HCT116 (cell line): ENCODE data around the gene UBQLN1. TPM values are rescaled to one million over a fixed set of nuclear protein-coding genes. Genes with fewer than 3 reads are reported as not detected.

Experiments used
- ATAC-seq: fragments of 200-7000 bp; cut with Tn5 transposase; 2 replicates; pipeline ENCODE4 v1.9.1; 2020; ENCODE audit warnings: mild to moderate bottlenecking, moderate library complexity
- BruUV-seq: library from RNA; stranded (reverse); fragments of 400-500 nt; replicated peaks from 2 replicates; lab custom pipeline; 2021; lab: Mats Ljungman, UMichigan
- CTCF ChIA-PET: fragments of 300-600 bp; sonication (Branson Sonifier 250); formaldehyde crosslinking; loops from one replicate; lab custom pipeline; 2021; ENCODE audit warnings: antibody characterized with exemption; lab: Charles Lee
- POLR2A ChIA-PET: fragments of 300-600, 350-600 bp; sonication (Branson Sonifier 250); formaldehyde crosslinking; loops from one replicate; lab custom pipeline; 2021; ENCODE audit warnings: antibody characterized with exemption; lab: Charles Lee
- RAD21 ChIA-PET, 2 experiments: fragments of 300-600 bp; sonication (Branson Sonifier 250); formaldehyde crosslinking; loops; one replicate each; lab custom pipeline; 2023; ENCODE audit warnings: low total read pairs in 2 of 2; ENCODE audit not compliant: uncharacterized antibody in 2 of 2, unreplicated experiment in 2 of 2, low non-redundant PET in 1 of 2; lab: Charles Lee
- DNase-seq: peaks from one replicate; pipeline ENCODE4 v3.0.0-alpha.2; 2010; ENCODE audit warnings: low read depth, low spot score
- H2AFZ ChIP-seq: fragments of 200-600 bp; shearing (Covaris generic), sonication (generic); 2 replicates; pipeline ENCODE4 v1.6.1; 2017; ENCODE audit warnings: low read depth, mixed run types, mixed read lengths, antibody characterized with exemption, low read length; ENCODE audit not compliant: poor library complexity, severe bottlenecking
- H3K27ac ChIP-seq: 2 replicates; pipeline ENCODE4 v1.5.1; 2012; ENCODE audit warnings: low read depth, low read length
- H3K27me3 ChIP-seq: fragments of 200-600 bp; sonication (generic); 2 replicates; pipeline ENCODE4 v1.6.1; 2016; ENCODE audit warnings: mixed run types, low read length, mixed read lengths; ENCODE audit not compliant: insufficient read depth
- H3K36me3 ChIP-seq, 2 experiments: fragments of 200-500 bp in 1 of 2; fragments of 200-600 bp in 1 of 2; sonication (Bioruptor generic) in 1 of 2; sonication (generic) in 1 of 2; 2 replicates each; pipeline versions ENCODE4 v1.5.1 to v1.6.1; 2014 to 2016; ENCODE audit warnings: low read length in 2 of 2, inconsistent platforms in 1 of 2, mixed read lengths in 1 of 2, mixed run types in 1 of 2; ENCODE audit not compliant: insufficient read depth in 2 of 2, control insufficient read depth in 1 of 2
- H3K4me1 ChIP-seq, 2 experiments: fragments of 200-600 bp in 1 of 2; sonication (generic) in 1 of 2; 2 replicates each; pipeline versions ENCODE4 v1.5.1 to v1.6.1; 2012 to 2017; ENCODE audit warnings: low read length in 2 of 2, inconsistent platforms in 1 of 2, mild to moderate bottlenecking in 1 of 2, mixed read lengths in 1 of 2, mixed run types in 1 of 2, moderate library complexity in 1 of 2; ENCODE audit not compliant: insufficient read depth in 2 of 2, control insufficient read depth in 1 of 2
- H3K4me2 ChIP-seq: fragments of 200-600 bp; sonication (generic); 2 replicates; pipeline ENCODE4 v1.6.1; 2017; ENCODE audit warnings: mixed run types, low read length, mixed read lengths
- H3K4me3 ChIP-seq, 2 experiments: fragments of 200-600 bp in 1 of 2; sonication (generic) in 1 of 2; replicated peaks in 1 of 2; 2 replicates each; pipeline ENCODE4 v1.5.1; 2011 to 2016; ENCODE audit warnings: low read length in 2 of 2, control low read depth in 1 of 2, low read depth in 1 of 2, mild to moderate bottlenecking in 1 of 2, mixed read lengths in 1 of 2, mixed run types in 1 of 2
- H3K79me2 ChIP-seq: fragments of 200-600 bp; sonication (generic); 2 replicates; pipeline ENCODE4 v1.6.1; 2017; ENCODE audit warnings: mild to moderate bottlenecking, mixed run types, low read length, moderate library complexity, mixed read lengths; ENCODE audit not compliant: insufficient read depth
- H3K9ac ChIP-seq: fragments of 200-600 bp; sonication (generic); 2 replicates; pipeline ENCODE4 v1.6.1; 2016; ENCODE audit warnings: low read length, mixed read lengths
- H3K9me2 ChIP-seq: fragments of 200-600 bp; sonication (generic), shearing (Covaris generic); 2 replicates; pipeline ENCODE4 v1.6.1; 2017; ENCODE audit warnings: mixed run types, mild to moderate bottlenecking, moderate library complexity; ENCODE audit not compliant: insufficient read depth
- H3K9me3 ChIP-seq, 2 experiments: fragments of 200-500 bp in 1 of 2; fragments of 200-600 bp in 1 of 2; sonication (Bioruptor generic) in 1 of 2; sonication (generic) in 1 of 2; 2 replicates each; pipeline ENCODE4 v1.6.1; 2014 to 2017; ENCODE audit warnings: low read length in 2 of 2, mixed read lengths in 2 of 2, inconsistent platforms in 1 of 2, low read depth in 1 of 2, mild to moderate bottlenecking in 1 of 2, mixed run types in 1 of 2, moderate library complexity in 1 of 2; ENCODE audit not compliant: control insufficient read depth in 1 of 2, insufficient read depth in 1 of 2
- H4K20me1 ChIP-seq: fragments of 200-600 bp; sonication (generic), shearing (Covaris generic); 2 replicates; pipeline ENCODE4 v1.6.1; 2017; ENCODE audit warnings: mixed run types, mild to moderate bottlenecking, moderate library complexity; ENCODE audit not compliant: insufficient read depth
- CBX3 ChIP-seq: IDR thresholded peaks from 2 replicates; pipeline ENCODE4 v1.6.1; 2012; ENCODE audit warnings: low read depth
- CEBPB ChIP-seq: IDR thresholded peaks from 2 replicates; pipeline ENCODE4 v1.6.1; 2012; ENCODE audit warnings: low read depth
- EGR1 ChIP-seq: IDR thresholded peaks from 2 replicates; pipeline ENCODE4 v1.6.1; 2012; ENCODE audit warnings: low read depth
- ELF1 ChIP-seq: IDR thresholded peaks from 2 replicates; pipeline ENCODE4 v1.6.1; 2012; ENCODE audit warnings: low read depth, borderline replicate concordance
- EZH2 ChIP-seq: fragments of 200-600 bp; sonication (generic); IDR thresholded peaks from 2 replicates; pipeline ENCODE4 v1.6.1; 2017; ENCODE audit warnings: antibody characterized with exemption, mixed run types
- EZH2phosphoT487 ChIP-seq: fragments of 200-600 bp; IDR thresholded peaks from 2 replicates; pipeline ENCODE4 v1.6.1; 2018; ENCODE audit warnings: antibody characterized with exemption, borderline replicate concordance
- FOSL1 ChIP-seq: IDR thresholded peaks from 2 replicates; pipeline ENCODE4 v1.6.1; 2012; ENCODE audit warnings: low read depth
- JUND ChIP-seq: IDR thresholded peaks from 2 replicates; pipeline ENCODE4 v1.6.1; 2012
- POLR2A ChIP-seq: IDR thresholded peaks from 2 replicates; pipeline ENCODE4 v1.7.0; 2011; ENCODE audit warnings: borderline replicate concordance; ENCODE audit not compliant: insufficient read depth, insufficient read length; ENCODE audit errors: extremely low read depth
- POLR2AphosphoS5 ChIP-seq: IDR thresholded peaks from 2 replicates; pipeline ENCODE4 v1.6.1; 2011; ENCODE audit warnings: mild to moderate bottlenecking, low read depth, low read length, moderate library complexity
- RAD21 ChIP-seq: IDR thresholded peaks from 2 replicates; pipeline ENCODE4 v1.6.1; 2012; ENCODE audit warnings: low read depth, mild to moderate bottlenecking
- SIN3A ChIP-seq: IDR thresholded peaks from 2 replicates; pipeline ENCODE4 v1.6.1; 2012; ENCODE audit warnings: low read depth
- SP1 ChIP-seq: IDR thresholded peaks from 2 replicates; pipeline ENCODE4 v1.6.1; 2012; ENCODE audit warnings: low read depth
- SRF ChIP-seq: IDR thresholded peaks from 2 replicates; pipeline ENCODE4 v1.6.1; 2012; ENCODE audit warnings: low read depth
- TCF7L2 ChIP-seq: IDR thresholded peaks from 2 replicates; pipeline ENCODE4 v1.7.0; 2011; ENCODE audit warnings: borderline replicate concordance, inconsistent platforms; ENCODE audit not compliant: insufficient read depth, insufficient read length; ENCODE audit errors: extremely low read depth
- YY1 ChIP-seq: IDR thresholded peaks from 2 replicates; pipeline ENCODE4 v1.6.1; 2011; ENCODE audit warnings: low read length, low read depth, moderate library complexity, mild to moderate bottlenecking; ENCODE audit not compliant: insufficient replicate concordance; ENCODE audit errors: extremely low read depth
- ZFX ChIP-seq: fragments of 450-650 bp; IDR thresholded peaks from 2 replicates; pipeline ENCODE4 v1.6.1; 2017
- ZNF274 ChIP-seq: fragments of 200-500 bp; sonication (Bioruptor generic); IDR thresholded peaks from 2 replicates; pipeline ENCODE4 v1.6.1; 2014; ENCODE audit warnings: mild to moderate bottlenecking, low read depth, low read length, inconsistent platforms
- intact Hi-C: fragments of 100-400 bp; cut with micrococcal nuclease; formaldehyde crosslinking; loops from 2 replicates; pipeline ENCODE4 v1.10.0; 2022
- total RNA-seq: library from RNA; stranded (reverse); gene quantifications from one replicate; pipeline ENCODE4 v1.2.1, GENCODE V29; 2021; ENCODE audit not compliant: unreplicated experiment
- TF ChIP-seq, protein P1 (sequence below), 3 experiments: fragments of 200-600 bp in 1 of 3; sonication (generic) in 1 of 3; IDR thresholded peaks in 2 of 3; conservative IDR thresholded peaks in 1 of 3; 2 replicates each; pipeline ENCODE4 v1.5.1; 2012 to 2017; ENCODE audit warnings: low read depth in 2 of 3, low read length in 2 of 3, antibody characterized with exemption in 1 of 3, borderline replicate concordance in 1 of 3, control low read depth in 1 of 3, mild to moderate bottlenecking in 1 of 3, mixed read lengths in 1 of 3, mixed run types in 1 of 3, moderate library complexity in 1 of 3; ENCODE audit not compliant: insufficient read depth in 1 of 3
- TF ChIP-seq, protein P2 (sequence below): IDR thresholded peaks from 2 replicates; pipeline ENCODE4 v1.6.1; 2012; ENCODE audit warnings: low read depth
- TF ChIP-seq, protein P3 (sequence below): IDR thresholded peaks from 2 replicates; pipeline ENCODE4 v1.6.1; 2012
- TF ChIP-seq, protein P4 (sequence below): IDR thresholded peaks from 2 replicates; pipeline ENCODE4 v1.6.1; 2011; ENCODE audit warnings: mild to moderate bottlenecking, low read length, moderate library complexity; ENCODE audit not compliant: insufficient replicate concordance; ENCODE audit errors: extremely low read depth

Gene UBQLN1
- total RNA-seq, 1 experiment from 2014 or later: 128 TPM

DNA sequence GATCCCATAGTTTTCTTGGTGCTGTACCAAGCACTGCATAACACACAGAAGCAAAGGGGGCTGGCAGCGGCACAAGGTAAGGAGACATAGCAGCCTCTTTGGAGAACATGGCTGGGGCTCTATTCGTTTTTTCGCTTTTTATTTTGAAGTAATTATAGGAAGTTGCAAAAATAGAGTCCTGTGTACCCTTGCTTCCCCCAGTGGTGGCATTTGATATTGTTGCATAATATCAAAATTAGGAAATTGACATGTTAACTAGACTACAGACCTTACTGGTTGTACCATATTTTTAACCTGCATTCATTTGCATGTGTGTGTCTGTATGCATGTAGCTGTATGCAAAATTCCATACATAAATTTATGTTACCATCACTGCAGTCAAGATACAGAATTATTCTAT is 6.6 kb upstream of the UBQLN1 start:
- no peak overlapping the region for H2AFZ ChIP-seq
- no peaks in the 10 kb centered on the region for H3K9me2 ChIP-seq
- H3K36me3 ChIP-seq: no peaks in the 10 kb centered on the region
- no peaks in the 10 kb centered on the region for H3K79me2 ChIP-seq
- H3K9me3 ChIP-seq: no peaks in the 10 kb centered on the region; a peak in 1 of 4 replicates
- DNase-seq (no peak), ATAC-seq (no peak)
- H3K27ac ChIP-seq: no peak overlapping the region
- H3K9ac ChIP-seq: no peak overlapping the region
- H3K4me3 ChIP-seq: no peak overlapping the region
- BruUV-seq: no TSS peak
- H3K4me1 ChIP-seq: no peaks in the 10 kb centered on the region
- ChIA-PET RAD21 (no interaction called here), CTCF (no interaction called here), POLR2A (no interaction called here)
- intact Hi-C loops: loop anchor here (5.0 kb wide), 1 partner anchor 83 kb away; no protein-coding TSS in a partner anchor
- H3K4me2 ChIP-seq: no peak overlapping the region
- H4K20me1 ChIP-seq: no peaks in the 10 kb centered on the region
- no peak for TF ChIP-seq POLR2AphosphoS5
- no peak for TF ChIP-seq EGR1
- TF ChIP-seq, protein P1, sequence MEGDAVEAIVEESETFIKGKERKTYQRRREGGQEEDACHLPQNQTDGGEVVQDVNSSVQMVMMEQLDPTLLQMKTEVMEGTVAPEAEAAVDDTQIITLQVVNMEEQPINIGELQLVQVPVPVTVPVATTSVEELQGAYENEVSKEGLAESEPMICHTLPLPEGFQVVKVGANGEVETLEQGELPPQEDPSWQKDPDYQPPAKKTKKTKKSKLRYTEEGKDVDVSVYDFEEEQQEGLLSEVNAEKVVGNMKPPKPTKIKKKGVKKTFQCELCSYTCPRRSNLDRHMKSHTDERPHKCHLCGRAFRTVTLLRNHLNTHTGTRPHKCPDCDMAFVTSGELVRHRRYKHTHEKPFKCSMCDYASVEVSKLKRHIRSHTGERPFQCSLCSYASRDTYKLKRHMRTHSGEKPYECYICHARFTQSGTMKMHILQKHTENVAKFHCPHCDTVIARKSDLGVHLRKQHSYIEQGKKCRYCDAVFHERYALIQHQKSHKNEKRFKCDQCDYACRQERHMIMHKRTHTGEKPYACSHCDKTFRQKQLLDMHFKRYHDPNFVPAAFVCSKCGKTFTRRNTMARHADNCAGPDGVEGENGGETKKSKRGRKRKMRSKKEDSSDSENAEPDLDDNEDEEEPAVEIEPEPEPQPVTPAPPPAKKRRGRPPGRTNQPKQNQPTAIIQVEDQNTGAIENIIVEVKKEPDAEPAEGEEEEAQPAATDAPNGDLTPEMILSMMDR (IDR thresholded peaks at IDR 0.05 in 2 of 3, conservative IDR thresholded peaks at IDR 0.05 in 1 of 3; ENCODE audit: borderline replicate concordance in 1 of 3, insufficient read depth in 1 of 3, low read depth in 2 of 3, low read length in 2 of 3): peak; percentile 6 to 53 (median 29); a peak in 2 of 6 replicates
- no peak for TF ChIP-seq JUND
- TF ChIP-seq CEBPB: 0 out of 2 replicates have a peak, but pooled peaks have one; percentile 25
- no peak for TF ChIP-seq EZH2phosphoT487
- TF ChIP-seq SP1: no peak
- no peak for TF ChIP-seq CBX3
- no peak for TF ChIP-seq ZNF274
- TF ChIP-seq ELF1: no peak
- no peak for TF ChIP-seq ZFX
- no peak for TF ChIP-seq SRF
- TF ChIP-seq, protein P2, sequence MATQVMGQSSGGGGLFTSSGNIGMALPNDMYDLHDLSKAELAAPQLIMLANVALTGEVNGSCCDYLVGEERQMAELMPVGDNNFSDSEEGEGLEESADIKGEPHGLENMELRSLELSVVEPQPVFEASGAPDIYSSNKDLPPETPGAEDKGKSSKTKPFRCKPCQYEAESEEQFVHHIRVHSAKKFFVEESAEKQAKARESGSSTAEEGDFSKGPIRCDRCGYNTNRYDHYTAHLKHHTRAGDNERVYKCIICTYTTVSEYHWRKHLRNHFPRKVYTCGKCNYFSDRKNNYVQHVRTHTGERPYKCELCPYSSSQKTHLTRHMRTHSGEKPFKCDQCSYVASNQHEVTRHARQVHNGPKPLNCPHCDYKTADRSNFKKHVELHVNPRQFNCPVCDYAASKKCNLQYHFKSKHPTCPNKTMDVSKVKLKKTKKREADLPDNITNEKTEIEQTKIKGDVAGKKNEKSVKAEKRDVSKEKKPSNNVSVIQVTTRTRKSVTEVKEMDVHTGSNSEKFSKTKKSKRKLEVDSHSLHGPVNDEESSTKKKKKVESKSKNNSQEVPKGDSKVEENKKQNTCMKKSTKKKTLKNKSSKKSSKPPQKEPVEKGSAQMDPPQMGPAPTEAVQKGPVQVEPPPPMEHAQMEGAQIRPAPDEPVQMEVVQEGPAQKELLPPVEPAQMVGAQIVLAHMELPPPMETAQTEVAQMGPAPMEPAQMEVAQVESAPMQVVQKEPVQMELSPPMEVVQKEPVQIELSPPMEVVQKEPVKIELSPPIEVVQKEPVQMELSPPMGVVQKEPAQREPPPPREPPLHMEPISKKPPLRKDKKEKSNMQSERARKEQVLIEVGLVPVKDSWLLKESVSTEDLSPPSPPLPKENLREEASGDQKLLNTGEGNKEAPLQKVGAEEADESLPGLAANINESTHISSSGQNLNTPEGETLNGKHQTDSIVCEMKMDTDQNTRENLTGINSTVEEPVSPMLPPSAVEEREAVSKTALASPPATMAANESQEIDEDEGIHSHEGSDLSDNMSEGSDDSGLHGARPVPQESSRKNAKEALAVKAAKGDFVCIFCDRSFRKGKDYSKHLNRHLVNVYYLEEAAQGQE: no peak
- TF ChIP-seq, protein P3, sequence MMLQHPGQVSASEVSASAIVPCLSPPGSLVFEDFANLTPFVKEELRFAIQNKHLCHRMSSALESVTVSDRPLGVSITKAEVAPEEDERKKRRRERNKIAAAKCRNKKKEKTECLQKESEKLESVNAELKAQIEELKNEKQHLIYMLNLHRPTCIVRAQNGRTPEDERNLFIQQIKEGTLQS: no peak
- no peak for TF ChIP-seq SIN3A
- TF ChIP-seq, protein P4, sequence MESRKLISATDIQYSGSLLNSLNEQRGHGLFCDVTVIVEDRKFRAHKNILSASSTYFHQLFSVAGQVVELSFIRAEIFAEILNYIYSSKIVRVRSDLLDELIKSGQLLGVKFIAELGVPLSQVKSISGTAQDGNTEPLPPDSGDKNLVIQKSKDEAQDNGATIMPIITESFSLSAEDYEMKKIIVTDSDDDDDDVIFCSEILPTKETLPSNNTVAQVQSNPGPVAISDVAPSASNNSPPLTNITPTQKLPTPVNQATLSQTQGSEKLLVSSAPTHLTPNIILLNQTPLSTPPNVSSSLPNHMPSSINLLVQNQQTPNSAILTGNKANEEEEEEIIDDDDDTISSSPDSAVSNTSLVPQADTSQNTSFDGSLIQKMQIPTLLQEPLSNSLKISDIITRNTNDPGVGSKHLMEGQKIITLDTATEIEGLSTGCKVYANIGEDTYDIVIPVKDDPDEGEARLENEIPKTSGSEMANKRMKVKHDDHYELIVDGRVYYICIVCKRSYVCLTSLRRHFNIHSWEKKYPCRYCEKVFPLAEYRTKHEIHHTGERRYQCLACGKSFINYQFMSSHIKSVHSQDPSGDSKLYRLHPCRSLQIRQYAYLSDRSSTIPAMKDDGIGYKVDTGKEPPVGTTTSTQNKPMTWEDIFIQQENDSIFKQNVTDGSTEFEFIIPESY: no peak
- no peak for TF ChIP-seq FOSL1
- no peak for TF ChIP-seq POLR2A
- TF ChIP-seq TCF7L2: no peak
- TF ChIP-seq EZH2: no peak
- TF ChIP-seq RAD21: peak; percentile 28; the same call in 1 of the 2 replicates
- TF ChIP-seq YY1: no peak
- no peaks in the 10 kb centered on the region for H3K27me3 ChIP-seq
